Ovary (tissue), 3 donors: Measurements from ENCODE around the gene NRXN3.

ENCODE experiments used
- POLR2A ChIP-seq: fragments of 450-650 bp; IDR thresholded peaks from one replicate; pipeline ENCODE4 v1.6.1; 2017; ENCODE audit warnings: antibody characterized with exemption, mild to moderate bottlenecking, moderate library complexity
- TF ChIP-seq, protein P1 (sequence below), 3 donors: fragments of 450-650 bp in 2 of 3; fragments of 200-600 bp in 1 of 3; IDR thresholded peaks; one replicate each; pipeline versions ENCODE4 v1.5.1 to v1.8.0; 2016 to 2022; ENCODE audit warnings: antibody characterized with exemption in 3 of 3, mild to moderate bottlenecking in 1 of 3
- donor health status: DM: no; HTN: no; CAD: no.

- TF ChIP-seq, protein P1, sequence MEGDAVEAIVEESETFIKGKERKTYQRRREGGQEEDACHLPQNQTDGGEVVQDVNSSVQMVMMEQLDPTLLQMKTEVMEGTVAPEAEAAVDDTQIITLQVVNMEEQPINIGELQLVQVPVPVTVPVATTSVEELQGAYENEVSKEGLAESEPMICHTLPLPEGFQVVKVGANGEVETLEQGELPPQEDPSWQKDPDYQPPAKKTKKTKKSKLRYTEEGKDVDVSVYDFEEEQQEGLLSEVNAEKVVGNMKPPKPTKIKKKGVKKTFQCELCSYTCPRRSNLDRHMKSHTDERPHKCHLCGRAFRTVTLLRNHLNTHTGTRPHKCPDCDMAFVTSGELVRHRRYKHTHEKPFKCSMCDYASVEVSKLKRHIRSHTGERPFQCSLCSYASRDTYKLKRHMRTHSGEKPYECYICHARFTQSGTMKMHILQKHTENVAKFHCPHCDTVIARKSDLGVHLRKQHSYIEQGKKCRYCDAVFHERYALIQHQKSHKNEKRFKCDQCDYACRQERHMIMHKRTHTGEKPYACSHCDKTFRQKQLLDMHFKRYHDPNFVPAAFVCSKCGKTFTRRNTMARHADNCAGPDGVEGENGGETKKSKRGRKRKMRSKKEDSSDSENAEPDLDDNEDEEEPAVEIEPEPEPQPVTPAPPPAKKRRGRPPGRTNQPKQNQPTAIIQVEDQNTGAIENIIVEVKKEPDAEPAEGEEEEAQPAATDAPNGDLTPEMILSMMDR (IDR thresholded peaks at IDR 0.05) = no peak
- no peak for TF ChIP-seq POLR2A
Observed at GRCh38 chr14:78764645-78765044, 594.5 kb downstream of the NRXN3 start.
